Right atrium auricular region (tissue), 2 donors: ENCODE data around the gene NRF1. TPM values are rescaled to one million over a fixed set of nuclear protein-coding genes. Genes with fewer than 3 reads are reported as not detected.
"Not testable (repeated sequence)": the region's sequence is repeated elsewhere in the genome, so short reads cannot be mapped to it uniquely, and the experiment has no call there.

Experiments used
- DNase-seq: peaks from one replicate; pipeline ENCODE4 v3.0.0-alpha.2; 2019; ENCODE audit warnings: low spot score
- H3K27ac ChIP-seq, 2 donors: fragments of 200-600 bp; sonication (generic); 1 replicate in 1 of 2; 2 replicates in 1 of 2; pipeline ENCODE4 v1.5.1; 2016 to 2019
- H3K27me3 ChIP-seq, 2 donors: fragments of 200-600 bp; sonication (generic); one replicate each; pipeline versions ENCODE4 v1.5.1 to v1.6.0; 2017 to 2019
- H3K36me3 ChIP-seq: fragments of 200-600 bp; sonication (generic); one replicate; pipeline ENCODE4 v1.5.1; 2016
- H3K4me1 ChIP-seq, 2 donors: fragments of 200-600 bp; sonication (generic); one replicate each; pipeline versions ENCODE4 v1.5.1 to v1.6.0; 2017 to 2019
- H3K4me3 ChIP-seq, 2 donors: fragments of 200-600 bp; sonication (generic); 1 replicate in 1 of 2; 2 replicates in 1 of 2; pipeline ENCODE4 v1.5.1; 2017 to 2019; ENCODE audit warnings: mild to moderate bottlenecking in 1 of 2, moderate library complexity in 1 of 2
- H3K9me3 ChIP-seq, 2 donors: fragments of 200-600 bp; sonication (generic); one replicate each; pipeline ENCODE4 v1.5.1; 2019
- CTCF ChIP-seq, 2 donors: fragments of 200-600 bp; sonication (generic); IDR thresholded peaks; one replicate each; pipeline ENCODE4 v1.5.1; 2019; ENCODE audit warnings: antibody characterized with exemption in 2 of 2
- total RNA-seq, 2 donors: library from RNA; depleted of rRNA; stranded (reverse); fragments of >200 nt; gene quantifications; one replicate each; pipeline ENCODE4 v1.1.0, GENCODE V29; 2016

Gene NRF1
- 10 to 100 TPM; 14.9 to 21.2 TPM for total RNA-seq

DNA sequence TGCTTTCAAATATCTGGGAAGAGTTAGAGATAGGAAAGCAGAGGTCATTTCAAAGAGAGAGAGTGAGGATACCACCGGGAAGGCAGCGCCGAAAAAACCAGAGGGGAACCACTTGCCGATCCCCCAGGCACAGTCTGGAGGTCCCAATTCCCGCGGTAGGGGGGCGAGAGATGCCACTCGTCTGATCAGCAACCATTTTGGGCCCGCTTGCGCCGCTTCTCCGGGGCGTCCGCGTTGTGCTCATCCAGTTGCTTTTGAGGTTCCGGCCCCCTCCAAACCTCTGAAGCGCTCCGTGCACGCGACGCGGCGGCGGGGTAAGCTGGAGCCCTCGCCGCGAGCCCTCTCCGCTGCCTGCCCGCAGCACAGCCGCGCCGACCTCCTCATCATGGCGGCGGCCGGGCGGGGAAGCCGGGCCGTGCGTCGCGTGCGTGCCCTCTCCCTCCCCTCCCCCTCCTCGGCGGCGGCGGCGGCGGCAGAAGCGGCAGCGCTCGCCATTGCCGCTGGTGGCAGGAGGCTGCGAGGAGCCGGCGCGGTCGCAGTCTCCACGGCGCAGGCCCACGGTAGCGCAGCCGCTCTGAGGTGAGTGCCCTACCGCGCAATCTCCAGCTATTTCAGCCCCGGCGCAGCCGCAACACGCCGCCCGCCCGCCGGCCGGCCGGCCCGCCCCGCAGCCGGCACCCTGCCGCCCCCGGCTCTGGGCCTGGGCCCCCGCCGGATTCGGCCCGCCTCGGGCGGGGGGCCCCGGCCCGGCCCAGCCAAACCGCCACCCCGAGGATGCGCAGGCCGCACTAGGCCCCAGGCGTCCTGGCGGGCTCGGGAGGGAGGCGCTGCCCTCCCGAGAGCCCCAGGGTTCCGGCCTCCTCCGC lies at the start of gene NRF1:
Gene NRF1 (plus strand): TSS at position 475 of the 866 bp plus-strand sequence. CDS start 45,632 bp downstream, outside the sequence.
- Histone ChIP-seq H3K9me3 (no peaks in the 10 kb centered on the region), H3K27me3 (no peaks in the 10 kb centered on the region), H3K4me3 (peak within 1 kb of the TSS; percentile 76 to 93), H3K4me1 (peaks cover 0 to 29% of the 10 kb centered on the region in 2 donors), H3K36me3 (no peaks in the 10 kb centered on the region), H3K27ac (peak within 1 kb of the TSS; percentile 93 to 99)
- no peak for TF ChIP-seq CTCF (IDR thresholded peaks at IDR 0.05)
- DNase-seq: peak; percentile 77

DNA sequence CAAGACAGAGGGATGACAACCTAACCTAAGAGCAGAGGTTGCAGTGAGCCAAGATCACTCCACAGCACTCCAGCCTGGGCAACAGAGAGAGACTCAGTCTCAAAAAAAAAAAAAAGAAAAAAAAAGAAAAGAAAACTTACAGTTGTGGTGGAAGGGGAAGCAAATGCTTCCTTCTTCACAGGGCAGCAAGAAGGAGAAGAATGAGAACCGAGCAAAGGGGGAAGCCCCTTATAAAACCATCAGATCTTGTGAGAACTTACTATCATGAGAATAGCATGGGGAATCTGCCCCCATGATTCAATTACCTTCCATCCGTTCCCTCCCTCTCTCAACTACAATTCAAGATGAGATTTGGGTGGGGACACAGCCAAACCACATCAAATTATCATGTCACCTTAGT lies 45.2 kb upstream of the NRF1 start:
- not testable (repeated sequence) for H3K36me3 ChIP-seq, H3K9me3 ChIP-seq, H3K27ac ChIP-seq, H3K27me3 ChIP-seq, DNase-seq, H3K4me1 ChIP-seq, H3K4me3 ChIP-seq

- no peak overlapping the region for H3K4me3 ChIP-seq
- TF ChIP-seq CTCF (IDR thresholded peaks at IDR 0.05): no peak
- H3K27ac ChIP-seq: no peak overlapping the region
- no peak for DNase-seq
- H3K4me1 ChIP-seq: no peaks in the 10 kb centered on the region
- H3K36me3 ChIP-seq: no peaks in the 10 kb centered on the region
- no peaks in the 10 kb centered on the region for H3K27me3 ChIP-seq
- no peaks in the 10 kb centered on the region for H3K9me3 ChIP-seq
These were observed 44.1 kb upstream of the NRF1 start for GRCh38 chr7:129567377-129567776.

DNA sequence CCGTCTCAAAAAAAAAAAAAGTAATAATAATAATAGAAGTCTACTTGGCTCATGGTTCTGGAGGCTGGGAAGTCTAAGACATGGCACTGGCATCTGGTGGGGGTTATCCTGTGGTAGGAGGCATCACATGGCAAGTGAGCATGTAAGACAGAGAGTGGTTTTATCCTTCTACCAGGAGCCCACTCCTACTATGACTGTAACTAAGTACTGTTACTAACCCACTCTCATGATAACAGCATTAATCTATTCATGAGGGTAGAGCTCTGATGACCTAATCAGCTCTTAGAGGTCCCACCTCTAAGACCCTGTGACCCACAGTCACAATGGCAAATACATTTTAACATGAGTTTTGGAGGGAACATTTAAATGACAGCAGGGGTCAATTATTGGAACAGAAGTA lies 43.3 kb upstream of the NRF1 start:
- DNase-seq: no peak
- no peak for TF ChIP-seq CTCF (IDR thresholded peaks at IDR 0.05)
- Histone ChIP-seq H3K27ac (no peak overlapping the region), H3K4me3 (no peak overlapping the region), H3K4me1 (no peaks in the 10 kb centered on the region), H3K27me3 (no peaks in the 10 kb centered on the region), H3K36me3 (no peaks in the 10 kb centered on the region), H3K9me3 (no peaks in the 10 kb centered on the region)

DNA sequence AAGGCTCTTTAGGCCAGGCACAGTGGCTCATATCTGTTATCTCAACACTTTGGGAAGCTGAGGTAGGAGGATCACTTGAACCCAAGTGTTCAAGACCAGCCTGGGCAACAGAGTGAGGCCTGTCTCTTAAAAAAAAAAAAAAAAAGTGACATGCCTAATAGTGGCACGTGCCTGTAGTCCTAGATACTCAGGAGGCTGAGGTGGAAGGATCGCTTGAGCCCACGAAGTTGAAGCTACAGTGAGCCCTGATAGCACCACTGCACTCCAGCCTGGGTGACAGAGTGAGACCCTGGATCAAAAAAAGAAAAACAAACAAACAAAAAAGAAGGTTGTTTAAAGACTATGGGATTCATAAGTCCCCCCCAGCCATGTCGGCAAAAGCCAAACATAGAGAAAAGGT lies 42.2 kb upstream of the NRF1 start:
- no peak overlapping the region for H3K4me3 ChIP-seq
- no peaks in the 10 kb centered on the region for H3K9me3 ChIP-seq
- DNase-seq: no peak
- H3K4me1 ChIP-seq: no peaks in the 10 kb centered on the region
- no peaks in the 10 kb centered on the region for H3K27me3 ChIP-seq
- no peaks in the 10 kb centered on the region for H3K36me3 ChIP-seq
- TF ChIP-seq CTCF (IDR thresholded peaks at IDR 0.05): no peak
- no peak overlapping the region for H3K27ac ChIP-seq

DNA sequence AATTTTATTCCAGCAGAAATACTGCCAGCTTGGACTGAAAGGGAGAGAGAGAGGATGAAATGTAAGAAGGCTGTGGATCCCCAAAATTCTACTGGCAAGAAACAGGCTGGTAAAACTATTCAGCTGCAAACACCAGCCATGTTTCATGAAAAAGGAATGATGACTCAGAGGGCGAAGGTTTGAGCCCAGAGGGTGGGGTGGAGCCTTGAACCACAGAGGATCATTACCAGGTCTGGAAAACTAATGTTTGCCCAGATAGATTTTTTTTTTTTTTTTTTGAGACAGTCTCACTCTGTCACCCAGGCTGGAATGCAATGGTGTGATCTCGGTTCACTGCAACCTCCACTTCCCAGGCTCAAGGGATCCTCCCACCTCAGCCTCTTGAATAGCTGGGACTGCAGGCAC lies 41.7 kb upstream of the NRF1 start:
- H3K27me3 ChIP-seq: no peaks in the 10 kb centered on the region
- no peak for DNase-seq
- H3K9me3 ChIP-seq: no peaks in the 10 kb centered on the region
- no peak overlapping the region for H3K27ac ChIP-seq
- no peak for TF ChIP-seq CTCF (IDR thresholded peaks at IDR 0.05)
- no peaks in the 10 kb centered on the region for H3K4me1 ChIP-seq
- H3K4me3 ChIP-seq: no peak overlapping the region
- no peaks in the 10 kb centered on the region for H3K36me3 ChIP-seq
